Stimulated activated naive CD8-positive, alpha-beta T cell treated with anti-CD3 and anti-CD28 coated beads, Interleukin-15, amount 100 ng/mL, for 72 hours (primary cell): ENCODE results near the gene PGR.

Source experiments
- ATAC-seq: fragments of 150-1000 bp; cut with Tn5 transposase; 2 replicates; pipeline ENCODE4 v1.10.0; 2021; ENCODE audit warnings: mild to moderate bottlenecking, moderate library complexity
- DNase-seq, 2 donors: peaks; one replicate each; pipeline ENCODE4 v3.0.0; 2021 to 2022
- H3K27ac Mint-ChIP-seq, 2 donors: one replicate each; pipeline ENCODE4 v1.8.0; 2022; ENCODE audit warnings: mild to moderate bottlenecking in 2 of 2, mixed read lengths in 2 of 2, moderate library complexity in 2 of 2
- H3K27me3 Mint-ChIP-seq: one replicate; pipeline ENCODE4 v1.8.0; 2022; ENCODE audit warnings: mixed read lengths
- H3K4me1 Mint-ChIP-seq: one replicate; pipeline ENCODE4 v1.8.0; 2022; ENCODE audit warnings: mild to moderate bottlenecking, mixed read lengths
- H3K4me3 Mint-ChIP-seq, 2 donors: one replicate each; pipeline ENCODE4 v1.8.0; 2022; ENCODE audit warnings: mild to moderate bottlenecking in 2 of 2, mixed read lengths in 2 of 2, moderate library complexity in 1 of 2
- H3K9me3 Mint-ChIP-seq, 2 donors: one replicate each; pipeline ENCODE4 v1.8.0; 2022; ENCODE audit warnings: mixed read lengths in 2 of 2

The PGR gene

DNA sequence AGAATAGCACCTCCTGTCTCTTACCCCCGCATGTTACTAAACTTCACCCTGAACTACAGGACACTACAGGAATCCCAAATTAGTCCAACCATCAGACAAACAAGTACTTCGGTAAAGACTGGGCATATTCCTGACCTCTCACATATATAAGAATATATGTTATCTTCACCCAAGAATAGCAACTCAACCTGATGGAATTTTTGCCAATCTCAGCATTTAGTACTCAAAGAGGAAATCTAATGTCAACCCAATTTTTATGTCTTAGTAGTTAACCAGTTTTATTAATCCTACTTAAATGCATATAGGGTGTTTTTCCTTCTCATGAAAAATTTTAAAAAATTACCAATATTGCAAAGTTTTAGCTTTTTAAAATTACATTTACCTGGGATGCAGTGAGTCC is 26.2 kb downstream of the PGR start:
- Mint-ChIP-seq H3K27ac (no peak overlapping the region), H3K4me3 (no peak overlapping the region), H3K9me3 (peaks cover 8 to 11% of the 10 kb centered on the region in 2 donors), H3K27me3 (no peaks in the 10 kb centered on the region), H3K4me1 (no peaks in the 10 kb centered on the region)
- DNase-seq (no peak), ATAC-seq (no peak)

DNA sequence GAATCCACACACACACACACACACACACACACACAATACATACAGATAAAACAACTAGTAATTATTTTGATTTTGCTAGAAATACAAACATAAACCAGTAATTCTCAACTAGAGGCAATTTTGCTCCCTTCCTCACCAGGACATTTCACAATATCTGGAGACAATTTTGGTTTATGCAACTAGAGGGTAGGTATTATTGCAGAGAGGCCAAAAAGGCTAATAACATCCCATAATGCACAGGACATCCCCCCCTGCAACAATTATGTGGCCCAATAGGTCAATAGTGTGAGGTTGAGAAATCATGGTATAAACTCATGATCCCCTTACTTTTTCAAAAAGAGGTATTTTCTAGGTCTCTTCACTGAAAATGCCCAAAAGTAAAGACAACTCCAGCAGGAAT is 29.0 kb downstream of the PGR start:
- no peaks in the 10 kb centered on the region for H3K27me3 Mint-ChIP-seq
- DNase-seq (no peak), ATAC-seq (no peak)
- no peak overlapping the region for H3K4me3 Mint-ChIP-seq
- H3K9me3 Mint-ChIP-seq = peaks cover 8 to 16% of the 10 kb centered on the region in 2 donors
- H3K4me1 Mint-ChIP-seq = no peaks in the 10 kb centered on the region
- no peak overlapping the region for H3K27ac Mint-ChIP-seq

DNA sequence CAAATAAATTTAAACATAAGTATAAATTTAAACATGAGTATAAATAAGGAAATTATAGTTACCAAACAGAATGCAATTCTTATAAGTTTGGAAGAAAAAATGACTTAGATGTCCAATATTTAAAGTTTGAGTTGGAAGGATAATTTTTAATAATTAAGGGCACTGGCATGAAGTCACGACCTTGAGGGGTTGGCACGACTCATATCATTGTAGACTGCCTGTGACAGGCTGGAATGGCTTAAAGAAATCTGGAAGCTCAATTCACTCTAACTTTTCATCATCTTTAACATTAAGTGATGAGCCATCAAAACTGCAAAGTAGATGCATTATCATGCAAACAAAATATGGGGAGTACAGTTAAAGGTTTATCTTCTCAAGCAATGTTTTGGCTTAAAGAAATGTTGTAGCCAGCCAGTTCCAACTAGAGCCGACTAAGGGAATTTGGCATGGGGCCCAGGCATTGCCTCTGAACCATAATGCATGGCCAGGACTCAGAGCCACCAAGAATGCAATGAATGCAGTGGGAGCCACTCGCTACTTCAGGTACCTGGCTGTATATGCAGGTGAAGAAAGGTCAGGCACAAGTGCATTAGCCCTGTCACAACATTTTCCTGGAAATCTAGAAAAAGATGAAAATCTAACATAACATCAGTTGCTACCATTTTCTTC is 33.4 kb downstream of the PGR start:
- Mint-ChIP-seq H3K4me1 (no peaks in the 10 kb centered on the region), H3K27me3 (no peaks in the 10 kb centered on the region), H3K27ac (no peak overlapping the region), H3K4me3 (no peak overlapping the region), H3K9me3 (peaks cover 0 to 20% of the 10 kb centered on the region in 2 donors)
- no peak for DNase-seq
- ATAC-seq = no peak

DNA sequence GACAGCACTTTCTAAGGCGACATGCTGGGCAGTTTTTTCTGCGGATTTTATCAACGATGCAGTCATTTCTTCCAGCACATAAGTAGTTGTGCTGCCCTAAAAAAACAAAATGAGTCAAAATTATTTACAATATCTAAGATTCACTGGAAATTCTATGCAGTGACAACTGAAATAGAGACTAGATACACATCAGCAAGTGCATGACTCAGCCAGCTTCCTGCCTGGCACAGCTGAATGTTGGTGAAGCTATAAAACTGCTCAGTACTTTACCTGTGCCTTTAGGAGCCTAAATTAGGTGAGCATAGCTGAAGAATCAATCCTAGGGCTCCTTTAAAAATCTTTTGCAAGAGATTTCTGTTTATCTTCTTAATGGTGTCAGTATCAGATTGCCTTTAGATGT is 37.8 kb downstream of the PGR start:
- H3K9me3 Mint-ChIP-seq = peaks cover 12 to 17% of the 10 kb centered on the region in 2 donors
- DNase-seq (no peak), ATAC-seq (no peak)
- H3K4me3 Mint-ChIP-seq = no peak overlapping the region
- no peak overlapping the region for H3K27ac Mint-ChIP-seq
- H3K4me1 Mint-ChIP-seq = no peaks in the 10 kb centered on the region
- no peaks in the 10 kb centered on the region for H3K27me3 Mint-ChIP-seq

DNA sequence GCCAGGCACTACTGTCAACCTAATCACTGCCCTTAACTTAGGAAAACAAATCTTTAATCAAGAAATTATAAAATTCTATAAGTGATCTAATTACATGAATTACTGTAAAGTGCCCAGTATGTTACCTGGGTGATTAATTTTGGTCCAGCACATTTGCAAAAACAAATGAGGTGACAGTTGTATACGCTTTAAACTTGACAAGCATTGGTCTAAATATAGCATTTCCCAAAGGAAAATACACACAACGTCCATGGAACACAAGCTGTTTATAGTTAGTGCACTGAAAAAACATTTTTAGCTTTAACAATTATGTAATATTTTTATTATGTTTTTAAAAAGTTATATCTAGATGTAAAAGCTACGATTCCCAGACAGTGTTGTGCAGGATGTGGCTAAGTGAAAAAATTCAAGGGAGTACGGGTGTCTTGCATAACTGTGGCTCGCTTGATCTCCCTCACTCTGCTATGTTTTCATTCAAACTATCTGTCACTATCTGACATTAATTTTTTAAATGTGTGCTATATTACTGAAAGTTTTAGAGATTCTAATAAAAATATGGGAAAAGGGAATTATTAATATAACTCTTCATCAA is 38.8 kb downstream of the PGR start:
- no peak for ATAC-seq
- Mint-ChIP-seq H3K27me3 (no peaks in the 10 kb centered on the region), H3K27ac (no peak overlapping the region), H3K4me3 (no peak overlapping the region), H3K9me3 (peaks cover 12 to 17% of the 10 kb centered on the region in 2 donors), H3K4me1 (no peaks in the 10 kb centered on the region)
- no peak for DNase-seq

DNA sequence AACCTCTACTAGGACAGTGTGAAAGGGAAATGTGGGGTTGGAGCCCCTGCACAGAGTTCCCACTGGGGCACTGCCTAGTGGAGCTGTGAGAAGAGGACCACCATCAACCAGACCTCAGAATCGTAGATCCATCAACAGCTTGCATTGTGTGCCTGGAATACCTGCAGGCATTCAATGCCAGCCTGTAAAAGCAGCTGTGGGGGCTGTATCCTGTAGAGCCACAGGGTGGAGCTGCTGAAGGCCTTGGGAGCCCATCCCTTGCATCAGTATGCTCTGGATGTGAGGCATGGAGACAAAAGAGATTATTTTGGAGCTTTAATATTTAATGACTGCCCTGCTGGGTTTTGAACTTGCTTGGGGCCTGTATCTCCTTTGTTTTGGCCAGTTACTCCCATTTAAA is 46.3 kb downstream of the PGR start:
- no peaks in the 10 kb centered on the region for H3K27me3 Mint-ChIP-seq

DNA sequence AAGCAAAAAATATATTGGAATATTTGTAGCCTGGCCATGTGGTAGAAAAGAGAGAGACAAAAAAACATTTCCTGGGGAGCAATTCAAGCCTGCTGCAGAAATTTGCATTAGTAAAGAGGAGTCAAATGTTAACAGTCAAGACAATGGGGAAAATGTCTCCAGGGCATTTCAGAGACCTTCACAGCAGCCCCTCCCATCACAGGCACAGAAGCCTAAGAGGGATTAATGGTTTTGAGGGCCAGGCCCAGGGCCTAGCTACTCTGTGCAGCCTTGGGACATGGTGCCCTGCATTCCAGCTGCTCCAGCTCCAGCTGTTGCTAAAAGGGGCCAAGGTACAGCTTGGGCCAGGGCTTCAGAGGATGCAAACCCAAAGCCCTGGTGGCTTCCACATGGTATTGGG is 46.8 kb downstream of the PGR start:
- DNase-seq = no peak
- Mint-ChIP-seq H3K9me3 (peaks cover 12 to 23% of the 10 kb centered on the region in 2 donors), H3K27ac (no peak overlapping the region), H3K27me3 (no peaks in the 10 kb centered on the region), H3K4me3 (no peak overlapping the region), H3K4me1 (no peaks in the 10 kb centered on the region)
- no peak for ATAC-seq

More for the DNA sequence above, 46.3 kb downstream of the PGR start:
- Mint-ChIP-seq H3K4me1 (no peaks in the 10 kb centered on the region), H3K4me3 (no peak overlapping the region), H3K9me3 (peaks cover 12 to 26% of the 10 kb centered on the region in 2 donors), H3K27ac (no peak overlapping the region)
- no peak for DNase-seq
- ATAC-seq = no peak

DNA sequence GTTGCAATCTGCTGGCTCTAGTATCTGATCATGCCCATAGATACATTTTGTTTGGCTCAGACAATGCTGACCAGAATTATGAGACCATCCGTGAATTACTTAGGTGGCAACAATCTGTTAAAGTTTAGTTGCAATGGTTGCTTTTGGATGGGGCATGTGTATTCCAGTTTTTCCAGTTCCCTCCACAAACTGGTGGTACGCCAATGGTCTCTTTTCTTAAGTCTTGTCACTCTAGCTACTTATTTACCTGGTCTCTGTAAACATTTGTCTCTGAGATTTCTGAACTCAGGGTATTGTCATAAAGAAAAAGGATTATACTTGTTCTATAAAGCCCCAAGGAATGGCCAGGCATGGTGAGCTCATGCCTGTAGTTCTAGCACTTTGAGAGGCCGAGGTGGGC is 65.9 kb downstream of the PGR start:
- Mint-ChIP-seq H3K9me3 (peaks cover 0 to 7% of the 10 kb centered on the region in 2 donors), H3K27ac (no peak overlapping the region), H3K4me3 (no peak overlapping the region), H3K27me3 (no peaks in the 10 kb centered on the region), H3K4me1 (no peaks in the 10 kb centered on the region)
- DNase-seq (no peak), ATAC-seq (no peak)

DNA sequence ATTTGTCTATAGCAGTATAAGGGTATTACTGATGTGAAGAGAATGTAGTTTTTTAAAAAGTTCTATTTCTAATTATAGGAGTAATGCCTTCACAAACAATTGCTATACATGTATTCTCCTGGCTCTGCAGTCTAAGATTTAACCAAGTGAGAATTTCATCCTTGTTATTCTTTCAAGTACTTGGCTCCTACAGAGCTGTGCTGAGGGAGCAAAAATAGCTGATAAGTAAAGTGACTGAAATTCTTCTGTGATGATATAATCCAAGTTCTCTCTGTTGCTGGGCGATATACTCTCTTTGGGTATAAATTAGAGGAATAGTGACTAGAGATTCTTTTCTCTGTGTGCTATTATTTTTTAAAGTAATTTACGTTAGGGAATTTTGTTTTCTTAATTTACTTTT is 68.0 kb downstream of the PGR start:
- H3K27ac Mint-ChIP-seq = no peak overlapping the region
- peaks cover 0 to 7% of the 10 kb centered on the region in 2 donors for H3K9me3 Mint-ChIP-seq
- DNase-seq = no peak
- no peaks in the 10 kb centered on the region for H3K4me1 Mint-ChIP-seq
- ATAC-seq = no peak
- no peaks in the 10 kb centered on the region for H3K27me3 Mint-ChIP-seq
- no peak overlapping the region for H3K4me3 Mint-ChIP-seq

DNA sequence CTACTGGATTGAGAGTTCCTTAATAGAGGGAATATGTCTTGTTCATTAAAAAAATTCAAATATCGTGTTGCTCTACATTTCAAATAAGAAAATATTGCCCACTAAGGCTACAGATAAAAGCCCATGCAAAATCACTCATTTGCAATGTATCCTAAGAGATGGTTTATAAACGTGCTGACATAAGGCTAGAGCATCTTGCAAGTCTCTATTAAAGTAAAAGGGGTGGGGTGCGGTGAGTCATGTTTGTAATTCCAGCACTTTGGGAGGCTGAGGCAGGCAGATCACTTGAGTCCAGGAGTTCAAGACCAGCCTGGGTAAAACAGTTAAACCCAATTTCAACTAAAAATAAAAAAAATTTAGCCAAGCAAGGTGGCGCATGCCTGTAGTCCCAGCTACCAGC is 70.3 kb downstream of the PGR start:
- Mint-ChIP-seq H3K27me3 (no peaks in the 10 kb centered on the region), H3K4me1 (no peaks in the 10 kb centered on the region), H3K27ac (no peak overlapping the region), H3K4me3 (no peak overlapping the region), H3K9me3 (peaks cover 0 to 7% of the 10 kb centered on the region in 2 donors)
- ATAC-seq = no peak
- no peak for DNase-seq

DNA sequence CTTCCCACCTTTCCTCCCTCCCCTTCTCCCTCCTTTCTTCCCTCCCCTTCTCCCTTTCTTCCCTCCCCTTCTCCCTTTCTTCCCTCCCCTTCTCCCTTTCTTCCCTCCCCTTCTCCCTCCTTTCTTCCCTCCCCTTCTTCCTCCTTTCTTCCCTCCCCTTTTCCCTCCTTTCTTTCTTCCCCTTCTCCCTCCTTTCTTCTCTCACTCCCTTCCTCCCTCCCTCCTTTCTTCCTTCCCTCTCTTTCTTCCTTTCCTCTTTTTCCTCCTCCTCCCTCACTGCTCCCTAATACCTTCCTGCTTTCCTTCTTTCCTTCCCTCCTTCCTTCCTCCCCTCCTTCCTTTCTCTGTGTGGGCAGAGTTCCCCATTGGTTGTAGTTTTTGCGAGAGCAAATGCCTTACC is 76.1 kb downstream of the PGR start:
- Mint-ChIP-seq H3K27ac (no peak overlapping the region), H3K4me3 (no peak overlapping the region), H3K27me3 (no peaks in the 10 kb centered on the region), H3K4me1 (no peaks in the 10 kb centered on the region), H3K9me3 (no peaks in the 10 kb centered on the region)
- DNase-seq = no peak
- ATAC-seq = no peak

DNA sequence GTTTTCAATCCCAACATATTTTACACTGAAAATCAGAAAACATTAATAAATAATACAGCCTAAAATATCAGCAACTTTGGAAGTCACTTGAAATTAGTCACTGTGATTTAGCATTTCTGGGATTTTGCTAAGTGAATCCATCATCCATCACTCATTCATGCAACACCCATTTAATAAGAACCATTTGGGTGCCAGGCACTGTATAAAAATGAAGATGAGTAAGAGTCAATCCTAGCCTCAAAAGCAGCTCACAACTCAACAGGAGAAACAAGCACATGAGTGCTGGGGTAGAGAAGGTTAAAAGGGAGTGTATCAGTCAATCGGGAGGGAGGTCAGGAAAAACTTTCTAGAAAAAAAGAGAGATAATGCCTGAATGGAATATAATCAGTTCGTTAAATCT is 77.9 kb downstream of the PGR start:
- no peaks in the 10 kb centered on the region for H3K4me1 Mint-ChIP-seq
- H3K27ac Mint-ChIP-seq = no peak overlapping the region
- H3K9me3 Mint-ChIP-seq = no peaks in the 10 kb centered on the region
- H3K27me3 Mint-ChIP-seq = no peaks in the 10 kb centered on the region
- DNase-seq (no peak), ATAC-seq (no peak)
- H3K4me3 Mint-ChIP-seq = no peak overlapping the region

DNA sequence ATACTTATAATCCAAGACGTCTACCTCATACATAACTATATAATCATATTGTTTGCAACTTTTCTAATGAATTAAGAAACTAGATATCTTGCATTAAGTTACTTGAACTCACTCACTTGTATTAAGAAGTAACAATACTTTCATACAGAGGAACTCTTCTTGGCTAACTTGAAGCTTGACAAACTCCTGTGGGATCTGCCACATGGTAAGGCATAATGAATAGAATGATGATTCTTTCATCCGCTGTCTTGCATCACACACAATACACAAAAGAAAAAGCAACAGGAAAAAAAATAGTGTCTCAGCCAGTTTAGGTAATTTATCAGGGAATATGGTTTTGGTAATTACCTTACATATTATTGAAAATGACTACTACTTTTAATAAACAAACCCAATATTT is 79.8 kb downstream of the PGR start:
- DNase-seq = no peak
- no peak overlapping the region for H3K4me3 Mint-ChIP-seq
- H3K4me1 Mint-ChIP-seq = no peaks in the 10 kb centered on the region
- no peak for ATAC-seq
- H3K9me3 Mint-ChIP-seq = peaks cover 7% of the 10 kb centered on the region in 2 donors
- no peaks in the 10 kb centered on the region for H3K27me3 Mint-ChIP-seq
- no peak overlapping the region for H3K27ac Mint-ChIP-seq

DNA sequence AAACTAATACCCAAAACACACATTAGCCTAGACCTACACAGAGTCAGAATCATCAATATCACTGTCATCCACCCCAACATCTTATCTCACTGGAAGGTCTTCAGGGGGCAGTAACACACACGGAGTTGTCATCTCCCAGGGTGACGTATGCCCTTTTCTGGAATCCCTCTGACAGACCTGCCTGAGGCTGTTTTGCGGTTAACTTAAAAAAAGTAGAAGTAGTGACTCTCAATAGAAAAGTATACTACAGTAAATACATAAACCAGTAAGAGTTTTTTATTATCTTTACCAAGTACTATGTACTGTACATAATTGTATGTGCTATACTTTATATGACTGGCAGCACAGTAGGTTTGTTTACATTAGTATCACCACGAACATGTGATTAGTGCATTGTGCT is 80.5 kb downstream of the PGR start:
- no peak for ATAC-seq
- DNase-seq = no peak
- Mint-ChIP-seq H3K4me1 (no peaks in the 10 kb centered on the region), H3K4me3 (no peak overlapping the region), H3K9me3 (peaks cover 7% of the 10 kb centered on the region in 2 donors), H3K27ac (no peak overlapping the region), H3K27me3 (no peaks in the 10 kb centered on the region)

DNA sequence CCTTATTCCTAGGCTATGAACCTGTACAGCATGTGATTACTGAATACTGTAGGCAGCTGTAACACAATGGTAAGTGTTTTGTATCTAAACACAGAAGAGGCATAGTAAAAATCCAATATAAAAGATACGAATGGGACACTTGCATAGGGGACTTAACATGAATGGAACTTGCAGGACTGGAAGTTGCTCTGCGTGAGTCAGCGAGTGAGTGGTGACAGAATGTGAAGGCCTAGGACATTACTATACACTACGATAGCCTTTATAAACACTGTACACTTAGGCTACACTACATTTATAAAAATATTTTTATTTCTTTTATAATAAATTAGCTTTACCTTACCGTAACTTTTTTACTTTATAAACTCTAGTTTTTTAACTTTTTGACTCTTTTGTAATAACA is 81.1 kb downstream of the PGR start:
- DNase-seq (no peak), ATAC-seq (no peak)
- no peak overlapping the region for H3K27ac Mint-ChIP-seq
- H3K4me1 Mint-ChIP-seq = no peaks in the 10 kb centered on the region
- no peaks in the 10 kb centered on the region for H3K27me3 Mint-ChIP-seq
- H3K4me3 Mint-ChIP-seq = no peak overlapping the region
- H3K9me3 Mint-ChIP-seq = peaks cover 7 to 9% of the 10 kb centered on the region in 2 donors

DNA sequence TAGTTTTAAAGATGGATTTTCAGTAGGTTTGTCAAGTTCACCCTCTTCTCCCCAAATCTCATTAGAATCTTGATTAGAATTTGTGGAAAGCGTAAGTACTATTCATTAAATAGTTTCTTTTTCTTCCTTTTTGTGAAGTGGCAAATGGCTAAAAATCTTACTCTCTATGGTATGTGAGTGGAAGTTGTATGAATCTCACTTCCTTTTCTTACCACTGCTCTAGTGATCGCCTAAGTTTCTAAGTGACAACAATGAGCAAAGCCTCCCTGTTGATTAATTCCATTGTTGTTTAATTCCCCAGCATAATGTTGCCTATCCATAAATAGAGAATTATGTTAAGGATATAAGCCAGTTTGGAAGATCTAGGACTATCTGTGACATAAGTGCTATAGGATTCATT is 82.7 kb downstream of the PGR start:
- Mint-ChIP-seq H3K27me3 (no peaks in the 10 kb centered on the region), H3K27ac (no peak overlapping the region), H3K4me3 (no peak overlapping the region), H3K4me1 (no peaks in the 10 kb centered on the region), H3K9me3 (peaks cover 7 to 16% of the 10 kb centered on the region in 2 donors)
- DNase-seq (no peak), ATAC-seq (no peak)

DNA sequence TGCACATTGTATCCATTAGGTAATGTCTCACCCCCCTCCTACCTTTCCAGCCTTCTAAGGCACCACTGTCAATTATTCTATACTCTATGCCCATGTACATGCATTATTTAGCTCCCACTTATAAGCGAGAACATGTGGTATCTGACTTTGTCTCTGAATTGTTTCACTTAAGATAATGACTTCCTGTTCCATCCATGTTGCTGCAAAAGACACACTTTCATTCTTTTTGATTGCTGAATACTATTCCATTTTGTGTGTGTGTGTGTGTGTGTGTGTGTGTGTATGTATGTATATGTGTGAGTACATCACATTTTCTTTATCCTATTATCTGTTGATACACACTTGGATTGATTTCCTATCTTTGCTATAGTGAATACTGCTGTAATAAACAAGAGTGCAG is 84.2 kb downstream of the PGR start:
- ATAC-seq (no peak), DNase-seq (no peak)
- Mint-ChIP-seq H3K4me3 (no peak overlapping the region), H3K27ac (no peak overlapping the region), H3K27me3 (no peaks in the 10 kb centered on the region), H3K4me1 (no peaks in the 10 kb centered on the region), H3K9me3 (peaks cover 7 to 16% of the 10 kb centered on the region in 2 donors)
